Natural killer cell (primary cell): ENCODE data around the gene GATA6. TPM values are rescaled to one million over a fixed set of nuclear protein-coding genes. Genes with fewer than 3 reads are reported as not detected.

Experiments
- ATAC-seq, 3 donors: fragments of 150-1000 bp in 2 of 3; fragments of 200-7000 bp in 1 of 3; cut with Tn5 transposase; 1 replicate in 1 of 3; 2 replicates in 2 of 3; pipeline ENCODE4 v1.10.0; 2021; ENCODE audit warnings: mild to moderate bottlenecking in 2 of 3, moderate library complexity in 2 of 3
- DNase-seq, 2 donors: peaks; one replicate each; pipeline versions ENCODE4 v3.0.0 to v3.0.0-alpha.2; 2013 to 2021; ENCODE audit warnings: mixed read lengths in 1 of 2
- H3K27ac ChIP-seq: one replicate; pipeline ENCODE4 v1.5.1; 2013; ENCODE audit warnings: mild to moderate bottlenecking, low read length
- H3K27me3 ChIP-seq: one replicate; pipeline ENCODE4 v1.6.1; 2013; ENCODE audit warnings: low read length; ENCODE audit not compliant: control insufficient read depth, insufficient read depth
- H3K36me3 ChIP-seq: one replicate; pipeline ENCODE4 v1.6.1; 2013; ENCODE audit warnings: low read length; ENCODE audit not compliant: control insufficient read depth, insufficient read depth
- H3K4me1 ChIP-seq: one replicate; pipeline ENCODE4 v1.6.1; 2013; ENCODE audit warnings: low read length; ENCODE audit not compliant: control insufficient read depth, insufficient read depth
- H3K4me3 ChIP-seq: one replicate; pipeline ENCODE4 v1.5.1; 2013; ENCODE audit warnings: low read length
- H3K9me3 ChIP-seq: one replicate; pipeline ENCODE4 v1.6.1; 2013; ENCODE audit warnings: low read length; ENCODE audit not compliant: control insufficient read depth, insufficient read depth
- H3K27ac Mint-ChIP-seq, 2 donors: one replicate each; pipeline ENCODE4 v1.8.0; 2022; ENCODE audit warnings: mild to moderate bottlenecking in 2 of 2, mixed read lengths in 2 of 2, moderate library complexity in 1 of 2
- H3K27me3 Mint-ChIP-seq, 2 donors: one replicate each; pipeline ENCODE4 v1.8.0; 2022; ENCODE audit warnings: low read depth in 2 of 2, mixed read lengths in 2 of 2
- H3K36me3 Mint-ChIP-seq: one replicate; pipeline ENCODE4 v1.8.0; 2022; ENCODE audit warnings: mixed read lengths
- H3K4me1 Mint-ChIP-seq, 2 donors: one replicate each; pipeline ENCODE4 v1.8.0; 2022; ENCODE audit warnings: mixed read lengths in 2 of 2
- H3K4me3 Mint-ChIP-seq: one replicate; pipeline ENCODE4 v1.8.0; 2022; ENCODE audit warnings: mild to moderate bottlenecking, moderate library complexity, mixed read lengths
- H3K9me3 Mint-ChIP-seq, 2 donors: one replicate each; pipeline ENCODE4 v1.8.0; 2022; ENCODE audit warnings: mixed read lengths in 2 of 2
- WGBS: methylation state at CpG from one replicate; pipeline ENCODE4 v1.1.7; 2013; ENCODE audit warnings: missing lambda C conversion rate; ENCODE audit not compliant: insufficient coverage; 5-methylcytosine and 5-hydroxymethylcytosine counted together
- intact Hi-C: fragments of 100-400 bp; cut with micrococcal nuclease; formaldehyde crosslinking; loops from one replicate; pipeline ENCODE4 v1.14.2; 2022
- total RNA-seq, 4 donors: library from RNA; stranded (reverse); fragments of 120-200 nt in 1 of 4; gene quantifications; one replicate each; pipeline versions ENCODE4 v1.2.3 to v1.2.4, GENCODE V29; 2013 to 2022
- TF ChIP-seq, protein P1 (sequence below): fragments of 200-600 bp; IDR thresholded peaks from one replicate; pipeline ENCODE4 v1.8.0; 2022; ENCODE audit warnings: antibody characterized with exemption

The GATA6 gene
- total RNA-seq, 3 donors from 2014 or later (not counting 1 experiment from before 2014, with no cell fraction given), result 0.54 to 1.1 (median 1.0) TPM

DNA sequence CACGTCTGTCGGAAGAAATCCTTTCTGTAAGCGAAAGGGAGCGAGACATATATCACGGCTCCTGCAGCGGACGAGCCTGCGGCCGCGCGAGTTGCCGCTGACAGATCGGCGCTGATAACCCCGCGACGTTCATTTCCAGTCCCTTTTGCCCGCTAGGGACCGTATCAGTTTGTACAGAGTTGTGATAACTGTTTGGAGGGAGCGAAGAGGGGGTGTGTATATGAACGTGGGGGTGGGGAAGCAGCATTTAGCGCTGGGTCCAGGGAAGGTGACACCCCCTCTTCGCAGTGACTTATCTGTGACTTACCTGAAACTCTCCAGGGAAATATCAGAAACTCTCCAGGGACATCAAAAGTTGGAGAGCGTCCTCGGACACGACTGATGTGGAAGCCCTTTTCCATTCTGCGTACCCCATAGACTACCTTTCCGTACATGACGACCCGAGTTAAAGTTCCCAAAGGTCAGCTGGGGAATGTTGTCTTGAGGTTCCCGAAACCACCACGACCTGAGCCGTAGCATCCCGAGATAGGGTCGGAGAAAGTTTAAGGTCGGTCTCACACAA, 948 bp upstream of the GATA6 start:
- Histone ChIP-seq H3K4me3 (no peak overlapping the region), H3K36me3 (no peaks in the 10 kb centered on the region), H3K27me3 (peaks cover 66% of the 10 kb centered on the region), H3K4me1 (peaks cover 58% of the 10 kb centered on the region), H3K9me3 (peaks cover 3% of the 10 kb centered on the region), H3K27ac (no peak overlapping the region)
- Mint-ChIP-seq H3K27ac (peak overlapping the region; percentile 22 to 29), H3K9me3 (no peaks in the 10 kb centered on the region), H3K27me3 (peaks cover 65 to 66% of the 10 kb centered on the region in 2 donors), H3K36me3 (no peaks in the 10 kb centered on the region), H3K4me3 (peak overlapping the region; percentile 68), H3K4me1 (peaks cover 19 to 47% of the 10 kb centered on the region in 2 donors)
- WGBS, result 5% methylated on average over 35 of the region's 36 CpGs
- intact Hi-C loops, result loop anchor here (10.0 kb wide), 2 partner anchors 96 to 176 kb away; no protein-coding TSS in a partner anchor
- ATAC-seq (peak; percentile 20 to 47 (median 34)), DNase-seq (peak in 1 of 2 donors; percentile 63)
- TF ChIP-seq, protein P1, sequence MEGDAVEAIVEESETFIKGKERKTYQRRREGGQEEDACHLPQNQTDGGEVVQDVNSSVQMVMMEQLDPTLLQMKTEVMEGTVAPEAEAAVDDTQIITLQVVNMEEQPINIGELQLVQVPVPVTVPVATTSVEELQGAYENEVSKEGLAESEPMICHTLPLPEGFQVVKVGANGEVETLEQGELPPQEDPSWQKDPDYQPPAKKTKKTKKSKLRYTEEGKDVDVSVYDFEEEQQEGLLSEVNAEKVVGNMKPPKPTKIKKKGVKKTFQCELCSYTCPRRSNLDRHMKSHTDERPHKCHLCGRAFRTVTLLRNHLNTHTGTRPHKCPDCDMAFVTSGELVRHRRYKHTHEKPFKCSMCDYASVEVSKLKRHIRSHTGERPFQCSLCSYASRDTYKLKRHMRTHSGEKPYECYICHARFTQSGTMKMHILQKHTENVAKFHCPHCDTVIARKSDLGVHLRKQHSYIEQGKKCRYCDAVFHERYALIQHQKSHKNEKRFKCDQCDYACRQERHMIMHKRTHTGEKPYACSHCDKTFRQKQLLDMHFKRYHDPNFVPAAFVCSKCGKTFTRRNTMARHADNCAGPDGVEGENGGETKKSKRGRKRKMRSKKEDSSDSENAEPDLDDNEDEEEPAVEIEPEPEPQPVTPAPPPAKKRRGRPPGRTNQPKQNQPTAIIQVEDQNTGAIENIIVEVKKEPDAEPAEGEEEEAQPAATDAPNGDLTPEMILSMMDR, result no peak

DNA sequence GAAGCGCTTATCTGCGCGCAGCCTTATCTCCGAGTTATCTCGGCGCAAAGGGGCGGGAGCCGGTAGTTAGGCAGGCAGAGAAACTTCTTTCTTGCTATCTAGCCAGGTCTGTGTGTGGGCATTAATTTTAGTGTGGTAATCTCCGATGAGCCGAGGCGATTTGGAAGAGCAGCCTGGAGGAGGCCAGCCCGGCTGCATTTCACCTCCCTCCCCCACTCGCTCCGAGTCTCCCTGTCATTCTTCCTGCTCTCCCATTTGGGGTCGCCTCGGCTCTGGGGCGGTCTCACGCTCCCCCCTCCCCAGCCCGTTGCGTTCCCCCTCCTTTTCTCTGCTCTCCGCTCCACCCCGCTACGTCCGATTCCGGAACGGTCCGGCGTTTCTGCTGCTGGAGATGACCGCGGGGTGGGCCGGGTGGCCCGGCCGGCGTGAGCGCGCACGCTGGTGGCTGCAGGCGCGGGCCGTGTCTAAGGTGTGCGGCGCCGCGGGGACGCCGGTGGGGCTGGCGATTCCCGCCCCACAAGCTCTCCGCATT, 566 bp downstream of the GATA6 start:
- TF ChIP-seq, protein P1, result no peak
- Mint-ChIP-seq H3K27ac (peak overlapping the region in 1 of 2 donors; percentile 84), H3K9me3 (no peaks in the 10 kb centered on the region), H3K27me3 (peaks cover 68% of the 10 kb centered on the region in 2 donors), H3K4me1 (peaks cover 19 to 47% of the 10 kb centered on the region in 2 donors), H3K4me3 (peak overlapping the region; percentile 95), H3K36me3 (no peaks in the 10 kb centered on the region)
- intact Hi-C loops, result loop anchor here (1.0 to 10.0 kb wide), 5 partner anchors 95 to 393 kb away; no protein-coding TSS in a partner anchor
- Histone ChIP-seq H3K4me1 (peaks cover 58% of the 10 kb centered on the region), H3K27me3 (peaks cover 61% of the 10 kb centered on the region), H3K4me3 (peak overlapping the region; percentile 55), H3K27ac (no peak overlapping the region), H3K36me3 (no peaks in the 10 kb centered on the region), H3K9me3 (peaks cover 3% of the 10 kb centered on the region)
- peak in 1 of 2 donors; percentile 49 for DNase-seq
- under 1% methylated on average over 49 of the region's 49 CpGs for WGBS
- peak; percentile 16 to 41 (median 22) for ATAC-seq

DNA sequence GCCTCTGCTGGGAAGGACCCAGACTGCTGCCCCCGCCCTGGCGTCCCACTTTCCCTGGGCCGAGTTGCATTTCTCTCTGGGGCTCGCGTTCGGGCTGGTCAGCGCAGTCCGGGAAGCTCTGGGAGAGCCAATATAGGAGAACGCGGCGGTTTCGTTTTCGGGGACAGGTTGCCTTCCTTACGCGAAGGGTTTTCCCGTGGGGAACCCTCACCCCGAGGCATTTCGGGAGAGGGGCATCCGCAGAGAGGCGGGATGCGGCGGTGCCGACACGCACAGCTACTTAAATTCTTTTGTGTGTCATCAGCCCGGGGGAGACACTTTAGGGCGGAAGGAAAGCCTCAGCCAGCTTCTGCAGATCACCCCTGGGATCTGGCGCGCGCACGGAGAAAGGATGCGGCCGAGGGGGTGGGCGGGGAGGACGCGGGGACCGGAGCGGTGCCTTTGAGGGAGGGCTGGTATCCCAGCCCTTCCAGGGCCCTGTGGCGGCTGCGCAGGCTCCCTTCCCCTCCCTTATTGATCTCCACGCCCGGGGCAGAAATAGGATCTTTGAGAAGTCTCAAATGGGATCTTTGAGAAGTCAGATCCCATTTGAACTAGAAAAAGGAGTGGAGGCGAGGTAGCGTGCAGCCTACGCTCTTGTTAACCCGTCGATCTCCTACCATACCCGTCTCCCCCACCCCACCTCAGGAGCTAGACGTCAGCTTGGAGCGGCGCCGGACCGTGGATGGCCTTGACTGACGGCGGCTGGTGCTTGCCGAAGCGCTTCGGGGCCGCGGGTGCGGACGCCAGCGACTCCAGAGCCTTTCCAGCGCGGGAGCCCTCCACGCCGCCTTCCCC, 1.2 kb downstream of the GATA6 start:
- H3K4me1 Mint-ChIP-seq, result peaks cover 19 to 42% of the 10 kb centered on the region in 2 donors
- Histone ChIP-seq H3K27ac (no peak overlapping the region), H3K4me3 (peak overlapping the region; percentile 55), H3K36me3 (no peaks in the 10 kb centered on the region), H3K4me1 (peaks cover 53% of the 10 kb centered on the region), H3K9me3 (peaks cover 3% of the 10 kb centered on the region), H3K27me3 (peaks cover 63% of the 10 kb centered on the region)
- no peaks in the 10 kb centered on the region for H3K36me3 Mint-ChIP-seq
- intact Hi-C loops, result loop anchor here (10.0 kb wide), 1 partner anchor 214 kb away; no protein-coding TSS in a partner anchor
- DNase-seq (peak in 1 of 2 donors; percentile 44), ATAC-seq (peak in 1 of 3 donors; percentile 27)
- peaks cover 68 to 71% of the 10 kb centered on the region in 2 donors for H3K27me3 Mint-ChIP-seq
- TF ChIP-seq, protein P1, result no peak
- peak overlapping the region; percentile 95 for H3K4me3 Mint-ChIP-seq
- WGBS, result 2% methylated on average over 62 of the region's 66 CpGs
- no peaks in the 10 kb centered on the region for H3K9me3 Mint-ChIP-seq
- peak overlapping the region in 1 of 2 donors; percentile 84 for H3K27ac Mint-ChIP-seq
